ENCODE data around the gene CIAPIN1. TPM values are rescaled to one million over a fixed set of nuclear protein-coding genes. Genes with fewer than 3 reads are reported as not detected.
"Not testable (repeated sequence)": the region's sequence is repeated elsewhere in the genome, so short reads cannot be mapped to it uniquely, and the experiment has no call there.

CIAPIN1 gene
- polyA plus RNA-seq, 1 of the 3 experiments (the other 2 are of a cell fraction), result 43.6 TPM

DNA sequence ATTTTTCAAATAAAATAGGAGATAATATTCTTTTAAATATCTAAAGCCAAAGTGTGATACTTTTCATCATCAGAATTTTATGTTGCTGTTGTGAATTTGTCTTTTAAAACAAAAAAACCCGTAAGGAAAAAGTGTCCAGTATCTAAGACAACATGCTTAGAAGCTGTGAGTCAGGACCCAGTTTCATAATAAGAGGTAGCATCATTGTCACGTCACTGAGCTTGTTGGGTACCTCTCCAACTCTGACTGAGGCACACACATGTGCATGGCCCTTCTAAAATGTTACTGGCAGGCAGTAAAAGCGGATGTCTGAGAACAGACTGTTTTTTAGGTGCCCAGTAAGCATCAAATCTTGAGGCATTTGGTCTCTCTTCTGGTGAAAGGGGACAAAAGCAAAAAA is 2.5 kb downstream of the CIAPIN1 start:
- H3K4me3 ChIP-seq (ENCODE audit: low read depth in 2 of 2, low read length in 1 of 2), result no peak overlapping the region
- H4K20me1 ChIP-seq (ENCODE audit: insufficient read depth), result no peaks in the 10 kb centered on the region
- no peaks in the 10 kb centered on the region for H3K27me3 ChIP-seq (ENCODE audit: insufficient read depth)
- H3K4me1 ChIP-seq (ENCODE audit: control insufficient read depth in 1 of 2, insufficient read depth in 2 of 2, low read depth in 1 of 2, low read length in 1 of 2), result peaks cover 3 to 9% of the 10 kb centered on the region in 2 experiments; a peak in 2 of 4 replicates
- no peak overlapping the region for H3K4me2 ChIP-seq
- no peaks in the 10 kb centered on the region for H3K9me2 ChIP-seq
- POLR2A ChIA-PET, result interaction anchor here (1.0 kb wide), 1 partner anchor 18 kb away, joined by 4 read pairs; the partner anchor contains the start of gene POLR2C
- peaks cover 11 to 22% of the 10 kb centered on the region in 2 experiments for H3K36me3 ChIP-seq (replicated peaks in 1 of 2; ENCODE audit: control insufficient read depth in 1 of 2, insufficient read depth in 2 of 2, low read length in 1 of 2)
- no peak overlapping the region for H3K9ac ChIP-seq
- no peak overlapping the region for H3K27ac ChIP-seq (ENCODE audit: low read depth in 2 of 2, low read length in 1 of 2)
- peaks cover 85% of the 10 kb centered on the region for H3K79me2 ChIP-seq (ENCODE audit: insufficient read depth)
- no peak for TF ChIP-seq GATA2 (CRISPR knock-in tag; IDR thresholded peaks at IDR 0.05)
- TF ChIP-seq CTCF (IDR thresholded peaks at IDR 0.05), result no peak
- TF ChIP-seq TCF12 (IDR thresholded peaks at IDR 0.05), result no peak
- no peak for TF ChIP-seq RFX5 (IDR thresholded peaks at IDR 0.05; ENCODE audit: low read length)
- TF ChIP-seq FOXJ3 (CRISPR knock-in tag; IDR thresholded peaks at IDR 0.05), result no peak
- TF ChIP-seq RXRA (IDR thresholded peaks at IDR 0.05; ENCODE audit: borderline replicate concordance, low read depth), result no peak
- TF ChIP-seq ELF1 (IDR thresholded peaks at IDR 0.05), result no peak
- no peak for TF ChIP-seq MEF2A (IDR thresholded peaks at IDR 0.05; ENCODE audit: borderline replicate concordance, low read depth)
- no peak for TF ChIP-seq FOSL2 (IDR thresholded peaks at IDR 0.05; ENCODE audit: borderline replicate concordance, low read depth)
- no peak for TF ChIP-seq MXI1 (IDR thresholded peaks at IDR 0.05; ENCODE audit: low read depth, low read length)
- no peak for TF ChIP-seq EP300 (IDR thresholded peaks at IDR 0.05; ENCODE audit: borderline replicate concordance in 1 of 2, low read depth in 1 of 2, low read length in 1 of 2)
- no peak overlapping the region for H2AFZ ChIP-seq (ENCODE audit: low read depth)
- WGBS (ENCODE audit: low lambda C conversion rate), result 95% methylated on average over 3 of the region's 3 CpGs
- no peaks in the 10 kb centered on the region for H3F3A ChIP-seq (replicated peaks; ENCODE audit: insufficient read depth)
- no peaks in the 10 kb centered on the region; the same call in 1 of the 2 replicates for H3K9me3 ChIP-seq
- CTCF ChIA-PET, result interaction anchor here (1.4 to 9.2 kb wide), 6 partner anchors 17 to 352 kb away, joined by 3 to 53 read pairs (median 10); partner anchors contain the start of genes CPNE2 and POLR2C
- no peak for DNase-seq

DNA sequence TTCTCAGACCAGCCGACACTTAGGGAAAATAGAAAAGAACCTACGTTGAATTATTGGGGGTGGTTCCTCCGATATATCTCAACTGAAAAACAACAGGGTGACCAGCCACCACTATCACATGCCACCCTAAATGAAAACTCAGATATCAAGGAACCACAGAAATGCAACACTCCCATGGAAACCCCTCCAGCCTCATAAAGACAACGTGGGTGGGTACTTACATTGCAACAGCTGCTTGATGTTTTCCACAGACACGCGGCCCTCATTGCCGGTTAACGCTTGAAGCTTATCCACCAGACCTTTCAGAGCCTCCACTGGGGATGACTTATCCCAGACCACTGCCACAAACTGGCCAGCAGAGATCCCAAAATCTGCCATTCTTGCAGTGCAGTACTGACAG is 6.6 kb downstream of the CIAPIN1 start:
- WGBS (ENCODE audit: low lambda C conversion rate), result 95% methylated on average over 8 of the region's 8 CpGs
- H2AFZ ChIP-seq (ENCODE audit: low read depth); DNase-seq: not testable (repeated sequence)

DNA sequence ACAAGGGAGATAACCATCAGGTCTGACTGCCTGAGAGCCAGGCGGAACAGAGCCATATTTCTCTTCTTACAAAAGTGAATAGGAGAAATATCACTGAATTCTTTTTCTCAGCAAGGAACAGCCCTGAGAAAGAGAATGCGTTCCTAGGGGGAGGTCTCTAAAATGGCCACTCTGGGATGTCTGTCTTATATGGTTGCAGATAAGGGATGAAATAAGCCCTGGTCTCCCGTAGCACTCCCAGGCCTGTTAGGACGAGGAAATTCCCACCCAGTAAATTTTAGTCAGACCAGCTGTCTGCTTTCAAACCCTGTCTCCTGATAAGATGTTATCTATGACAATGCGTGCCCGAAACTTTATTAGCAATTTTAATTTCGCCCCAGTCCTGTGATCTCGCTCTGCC is 7.2 kb downstream of the CIAPIN1 start:
- WGBS (ENCODE audit: low lambda C conversion rate), result 98% methylated on average over 8 of the region's 8 CpGs
- H3K9me2 ChIP-seq; H3F3A ChIP-seq (replicated peaks; ENCODE audit: insufficient read depth); H3K27me3 ChIP-seq (ENCODE audit: insufficient read depth); H2AFZ ChIP-seq (ENCODE audit: low read depth); H3K4me1 ChIP-seq (ENCODE audit: control insufficient read depth in 1 of 2, insufficient read depth in 2 of 2, low read depth in 1 of 2, low read length in 1 of 2); H3K4me3 ChIP-seq (ENCODE audit: low read depth in 2 of 2, low read length in 1 of 2); DNase-seq; H3K27ac ChIP-seq (ENCODE audit: low read depth in 2 of 2, low read length in 1 of 2); H4K20me1 ChIP-seq (ENCODE audit: insufficient read depth); H3K4me2 ChIP-seq; POLR2A ChIA-PET; H3K9ac ChIP-seq; H3K9me3 ChIP-seq: not testable (repeated sequence)
- H3K36me3 ChIP-seq (replicated peaks in 1 of 2; ENCODE audit: control insufficient read depth in 1 of 2, insufficient read depth in 2 of 2, low read length in 1 of 2), result peaks cover 36 to 46% of the 10 kb centered on the region in 2 experiments
- H3K79me2 ChIP-seq (ENCODE audit: insufficient read depth), result peaks cover 44% of the 10 kb centered on the region
- CTCF ChIA-PET, result interaction anchor here (0.7 to 2.7 kb wide), 7 partner anchors 18 to 347 kb away, joined by 3 to 9 read pairs (median 3); partner anchors contain the start of gene CPNE2

More for the DNA sequence above, 6.6 kb downstream of the CIAPIN1 start:
- H3K4me3 ChIP-seq (ENCODE audit: low read depth in 2 of 2, low read length in 1 of 2); H3K27me3 ChIP-seq (ENCODE audit: insufficient read depth); POLR2A ChIA-PET; H3K4me1 ChIP-seq (ENCODE audit: control insufficient read depth in 1 of 2, insufficient read depth in 2 of 2, low read depth in 1 of 2, low read length in 1 of 2); H3K9me3 ChIP-seq; H3K9ac ChIP-seq; H3F3A ChIP-seq (replicated peaks; ENCODE audit: insufficient read depth); H3K4me2 ChIP-seq; H4K20me1 ChIP-seq (ENCODE audit: insufficient read depth); H3K27ac ChIP-seq (ENCODE audit: low read depth in 2 of 2, low read length in 1 of 2); H3K9me2 ChIP-seq: not testable (repeated sequence)
- peaks cover 50% of the 10 kb centered on the region for H3K79me2 ChIP-seq (ENCODE audit: insufficient read depth)
- CTCF ChIA-PET, result interaction anchor here (1.7 to 2.7 kb wide), 4 partner anchors 22 to 140 kb away, joined by 6 to 11 read pairs (median 10); partner anchors contain the start of gene POLR2C
- H3K36me3 ChIP-seq (replicated peaks in 1 of 2; ENCODE audit: control insufficient read depth in 1 of 2, insufficient read depth in 2 of 2, low read length in 1 of 2), result peaks cover 32 to 45% of the 10 kb centered on the region in 2 experiments
